ENCODE measurements around the gene FNTB. TPM values are rescaled to one million over a fixed set of nuclear protein-coding genes. Genes with fewer than 3 reads are reported as not detected.

The FNTB gene
- total and polyA plus RNA-seq, 12 donors, result 12.2 to 27.2 (median 22.3) TPM

DNA sequence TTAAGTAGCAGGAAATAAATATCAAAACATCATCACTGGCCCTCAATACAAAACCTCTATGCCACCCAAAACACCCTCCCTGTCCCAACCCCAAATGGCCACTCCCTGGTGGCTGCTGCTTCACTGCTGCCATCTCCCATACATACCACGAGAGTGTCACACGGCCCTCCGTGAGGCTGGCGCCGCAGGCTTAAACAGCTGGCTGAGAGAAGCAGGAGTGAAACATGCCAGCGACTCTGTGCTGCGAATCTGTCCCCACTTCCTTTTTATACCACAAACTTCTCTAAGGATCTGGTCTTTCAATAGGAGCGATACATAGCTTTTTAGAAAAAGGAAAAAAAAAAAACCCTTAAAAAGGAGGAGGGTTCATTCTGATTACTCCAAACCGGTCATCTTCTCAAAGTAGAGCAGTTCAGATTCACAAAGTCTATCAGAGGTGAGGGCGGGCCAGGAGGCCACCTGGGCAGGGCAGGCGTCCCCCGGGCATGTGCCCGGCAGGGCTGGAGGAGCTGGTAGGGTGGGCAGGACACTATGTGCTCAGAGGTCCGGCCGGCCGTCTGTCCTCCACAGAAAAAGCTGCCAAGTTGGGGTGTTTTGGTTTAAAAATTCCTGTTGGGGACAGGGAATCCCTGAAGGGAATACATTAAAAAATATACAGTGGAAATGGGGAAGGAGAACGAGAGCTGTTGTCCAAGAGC is 89.1 kb downstream of the FNTB start:
- no peaks in the 10 kb centered on the region for H3K27me3 ChIP-seq
- TF ChIP-seq POLR2A (IDR thresholded peaks at IDR 0.05), result no peak
- TF ChIP-seq, protein P1, sequence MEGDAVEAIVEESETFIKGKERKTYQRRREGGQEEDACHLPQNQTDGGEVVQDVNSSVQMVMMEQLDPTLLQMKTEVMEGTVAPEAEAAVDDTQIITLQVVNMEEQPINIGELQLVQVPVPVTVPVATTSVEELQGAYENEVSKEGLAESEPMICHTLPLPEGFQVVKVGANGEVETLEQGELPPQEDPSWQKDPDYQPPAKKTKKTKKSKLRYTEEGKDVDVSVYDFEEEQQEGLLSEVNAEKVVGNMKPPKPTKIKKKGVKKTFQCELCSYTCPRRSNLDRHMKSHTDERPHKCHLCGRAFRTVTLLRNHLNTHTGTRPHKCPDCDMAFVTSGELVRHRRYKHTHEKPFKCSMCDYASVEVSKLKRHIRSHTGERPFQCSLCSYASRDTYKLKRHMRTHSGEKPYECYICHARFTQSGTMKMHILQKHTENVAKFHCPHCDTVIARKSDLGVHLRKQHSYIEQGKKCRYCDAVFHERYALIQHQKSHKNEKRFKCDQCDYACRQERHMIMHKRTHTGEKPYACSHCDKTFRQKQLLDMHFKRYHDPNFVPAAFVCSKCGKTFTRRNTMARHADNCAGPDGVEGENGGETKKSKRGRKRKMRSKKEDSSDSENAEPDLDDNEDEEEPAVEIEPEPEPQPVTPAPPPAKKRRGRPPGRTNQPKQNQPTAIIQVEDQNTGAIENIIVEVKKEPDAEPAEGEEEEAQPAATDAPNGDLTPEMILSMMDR (IDR thresholded peaks at IDR 0.05), result no peak
- no peaks in the 10 kb centered on the region for H3K9me3 ChIP-seq (replicated peaks in 1 of 3)
- peaks cover 11 to 30% of the 10 kb centered on the region in 2 donors for H3K4me1 ChIP-seq (replicated peaks in 1 of 2)
- H3K27ac ChIP-seq, result peak overlapping the region in 1 of 5 donors; percentile 55
- intact Hi-C loops (cut with DNase I), result no loop called here
- peaks cover 0 to 31% of the 10 kb centered on the region in 2 donors for H3K36me3 ChIP-seq (replicated peaks in 1 of 2)
- peak in 2 of 7 donors; percentile 28 to 46 for DNase-seq
- 77 to 89% (median 88%) methylated on average over 17 of the region's 17 CpGs for WGBS, 4 donors
- no peak overlapping the region for H3K4me3 ChIP-seq

DNA sequence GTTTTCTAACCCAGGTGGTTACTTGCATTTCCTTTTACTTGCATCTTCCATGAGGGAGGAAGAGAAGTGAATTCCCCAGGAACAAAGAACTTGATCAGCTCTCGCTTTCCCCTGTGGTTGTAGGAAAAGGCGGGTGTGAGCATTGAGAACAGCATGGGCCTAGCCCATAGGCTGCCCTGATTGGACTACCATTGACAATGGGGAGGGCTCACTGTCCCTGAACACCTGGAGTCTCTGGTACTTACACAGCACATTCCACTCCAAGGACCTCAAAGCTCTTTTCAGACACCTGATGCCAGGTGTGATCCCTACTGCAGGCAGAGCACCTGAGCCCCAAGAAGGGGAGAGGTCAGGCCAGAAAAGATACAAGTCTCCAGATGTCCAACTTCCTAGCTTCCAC is 90.6 kb downstream of the FNTB start:
- Histone ChIP-seq H3K9me3 (replicated peaks in 1 of 3) (no peaks in the 10 kb centered on the region), H3K27ac (no peak overlapping the region), H3K27me3 (no peaks in the 10 kb centered on the region), H3K36me3 (replicated peaks in 1 of 2) (peaks cover 0 to 31% of the 10 kb centered on the region in 2 donors), H3K4me1 (replicated peaks in 1 of 2) (peaks cover 17 to 35% of the 10 kb centered on the region in 2 donors), H3K4me3 (no peak overlapping the region)
- DNase-seq, result no peak
- 93 to 98% (median 95%) methylated on average over 2 of the region's 2 CpGs for WGBS, 4 donors
- intact Hi-C loops (cut with DNase I), result no loop called here
- no peak for TF ChIP-seq POLR2A (IDR thresholded peaks at IDR 0.05)
- TF ChIP-seq, protein P1 (IDR thresholded peaks at IDR 0.05), result no peak

DNA sequence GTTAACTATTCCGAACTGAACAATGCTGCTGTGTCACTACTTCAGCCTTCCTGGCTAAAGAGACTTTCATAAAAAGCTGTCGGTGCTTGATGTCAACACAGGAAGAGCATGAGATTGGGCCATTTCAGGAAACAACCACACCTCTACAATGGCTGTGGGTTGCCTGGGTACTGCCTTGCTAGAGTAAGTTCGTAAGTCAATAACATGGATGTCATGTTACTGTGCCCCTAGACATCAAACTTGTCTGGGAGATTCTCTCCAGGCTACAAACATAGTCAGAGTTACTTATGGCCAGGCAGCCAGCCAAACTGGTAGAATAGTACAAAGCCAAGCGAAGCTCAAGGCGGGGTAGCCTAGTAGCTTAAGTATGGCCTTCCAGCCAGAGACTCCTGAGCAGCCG is 92.5 kb downstream of the FNTB start:
- TF ChIP-seq, protein P1 (IDR thresholded peaks at IDR 0.05), result no peak
- TF ChIP-seq POLR2A (IDR thresholded peaks at IDR 0.05), result no peak
- WGBS, 4 donors, result 79 to 90% (median 83%) methylated on average over 6 of the region's 6 CpGs
- H3K4me3 ChIP-seq, result no peak overlapping the region
- peaks cover 0 to 42% of the 10 kb centered on the region in 2 donors for H3K36me3 ChIP-seq (replicated peaks in 1 of 2)
- no peaks in the 10 kb centered on the region for H3K27me3 ChIP-seq
- no peaks in the 10 kb centered on the region for H3K9me3 ChIP-seq (replicated peaks in 1 of 3)
- intact Hi-C loops (cut with DNase I), result no loop called here
- peak overlapping the region in 2 of 5 donors; percentile 2 to 31 for H3K27ac ChIP-seq
- DNase-seq, result no peak
- peaks cover 16 to 39% of the 10 kb centered on the region in 2 donors for H3K4me1 ChIP-seq (replicated peaks in 1 of 2)

- Histone ChIP-seq H3K4me1 (replicated peaks in 1 of 2) (peaks cover 11 to 39% of the 10 kb centered on the region in 2 donors), H3K27me3 (no peaks in the 10 kb centered on the region), H3K36me3 (replicated peaks in 1 of 2) (peaks cover 0 to 42% of the 10 kb centered on the region in 2 donors), H3K9me3 (replicated peaks in 1 of 3) (no peaks in the 10 kb centered on the region), H3K4me3 (no peak overlapping the region), H3K27ac (peak overlapping the region in 1 of 5 donors; percentile 31)
- WGBS, 4 donors, result 88 to 90% (median 90%) methylated on average over 5 of the region's 5 CpGs
- intact Hi-C loops (cut with DNase I), result no loop called here
- no peak for DNase-seq
- TF ChIP-seq, protein P1 (IDR thresholded peaks at IDR 0.05), result no peak
- TF ChIP-seq POLR2A (IDR thresholded peaks at IDR 0.05), result no peak
Observed at GRCh38 chr14:65079768-65080167, 93.1 kb downstream of the FNTB start.
